LNCAP (cell line): ENCODE data around the gene SAMD11.

Experiments
- CTCF ChIP-seq: fragments of 450-650 bp; IDR thresholded peaks from 2 replicates; pipeline ENCODE4 v1.5.1; 2017; ENCODE audit warnings: mild to moderate bottlenecking

The SAMD11 gene

GRCh38 chr1:978835-979743 lies 55.4 kb downstream of the SAMD11 start:
- no peak for TF ChIP-seq CTCF

- no peak for TF ChIP-seq CTCF
Observed at GRCh38 chr1:979744-980072, 56.0 kb downstream of the SAMD11 start.

- TF ChIP-seq CTCF = no peak
Observed at GRCh38 chr1:980137-980571, 56.4 kb downstream of the SAMD11 start.

GRCh38 chr1:980602-981395 lies 57.1 kb downstream of the SAMD11 start:
- no peak for TF ChIP-seq CTCF

- TF ChIP-seq CTCF = no peak
Observed at GRCh38 chr1:981491-981954, 57.8 kb downstream of the SAMD11 start.

GRCh38 chr1:981955-982558 lies 58.3 kb downstream of the SAMD11 start, which contains the start of gene PERM1:
Gene PERM1 (minus strand): TSS chr1:982093. CDS start chr1:981029, 1,064 bp downstream.
- no peak for TF ChIP-seq CTCF

GRCh38 chr1:982765-983436 lies 59.2 kb downstream of the SAMD11 start:
- TF ChIP-seq CTCF = no peak
